DMS53 treated with DMSO at 0.1 percent for 48 hours (cell line): Measurements from ENCODE around the gene NAA40.
"Not testable (repeated sequence)": the region's sequence is repeated elsewhere in the genome, so short reads cannot be mapped to it uniquely, and the experiment has no call there.

Experiments used
- DNase-seq: peaks from one replicate; lab custom pipeline; 2025; ENCODE audit not compliant: unreplicated experiment; lab: John Stamatoyannopoulos, UW

The NAA40 gene

DNA sequence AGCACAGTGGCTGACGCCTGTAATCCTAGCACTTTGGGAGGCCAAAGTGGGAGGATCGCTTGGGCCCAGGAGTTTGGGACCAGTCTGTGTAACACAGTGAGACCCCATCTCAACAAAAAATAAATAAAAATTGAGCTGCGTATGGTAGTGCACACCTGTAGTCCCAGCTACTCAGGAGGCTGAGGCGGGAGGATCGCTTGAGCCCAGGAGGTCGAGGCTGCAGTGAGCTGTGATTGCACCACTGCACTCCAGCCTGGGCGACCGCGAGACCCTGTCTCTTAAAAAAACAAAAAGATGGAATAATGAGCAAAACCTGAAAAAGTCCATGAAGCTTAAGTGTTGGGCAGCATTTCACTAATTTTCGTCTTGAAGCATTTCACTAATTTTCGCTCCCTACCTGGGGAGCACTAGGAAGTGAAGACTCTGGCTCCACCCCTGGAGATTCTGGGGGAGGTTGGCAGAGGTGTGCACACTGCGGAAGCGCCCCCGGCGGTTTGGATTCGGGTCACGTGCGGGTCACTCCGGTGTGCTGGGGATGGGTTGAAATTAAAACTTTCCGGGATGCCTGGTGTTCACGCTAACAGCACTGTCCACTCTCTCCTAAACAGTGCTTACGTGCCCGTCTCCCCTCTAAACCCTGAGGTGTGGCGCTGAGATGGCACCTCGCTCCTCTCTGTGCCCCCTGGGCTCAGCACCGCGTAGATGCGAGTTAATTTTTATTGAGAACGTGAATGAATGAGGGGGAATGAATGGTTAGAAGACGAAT is 906 bp upstream of the NAA40 start:
- no peak for DNase-seq

- no peak for DNase-seq
Measured at GRCh38 chr11:63939397-63939891, 642 bp downstream of the NAA40 start.

- DNase-seq, result no peak
Measured at GRCh38 chr11:63940786-63941185, 2.0 kb downstream of the NAA40 start.

GRCh38 chr11:63941901-63942300 is 3.1 kb downstream of the NAA40 start:
- no peak for DNase-seq

DNA sequence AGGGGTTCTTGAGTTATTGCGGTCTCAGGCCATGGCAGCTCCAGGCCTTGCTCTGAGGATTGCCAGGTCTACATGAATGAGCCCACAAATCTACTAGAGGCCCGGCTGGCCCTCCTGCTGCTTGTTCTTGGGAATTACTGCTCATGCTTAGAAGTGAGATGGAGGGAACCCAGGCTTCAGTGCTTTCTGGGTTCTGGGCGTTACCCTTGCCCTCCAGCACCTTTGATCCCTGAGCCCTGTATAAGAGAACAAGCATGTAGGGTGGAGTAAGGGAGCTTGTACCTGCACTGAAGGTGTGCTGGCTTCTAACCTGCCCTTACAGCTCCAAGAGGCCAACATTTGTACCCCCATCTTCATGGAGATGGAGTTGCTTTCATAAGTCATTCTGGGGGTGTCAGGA is 4.0 kb downstream of the NAA40 start:
- no peak for DNase-seq

GRCh38 chr11:63944987-63945386 is 6.2 kb downstream of the NAA40 start:
- no peak for DNase-seq

DNA sequence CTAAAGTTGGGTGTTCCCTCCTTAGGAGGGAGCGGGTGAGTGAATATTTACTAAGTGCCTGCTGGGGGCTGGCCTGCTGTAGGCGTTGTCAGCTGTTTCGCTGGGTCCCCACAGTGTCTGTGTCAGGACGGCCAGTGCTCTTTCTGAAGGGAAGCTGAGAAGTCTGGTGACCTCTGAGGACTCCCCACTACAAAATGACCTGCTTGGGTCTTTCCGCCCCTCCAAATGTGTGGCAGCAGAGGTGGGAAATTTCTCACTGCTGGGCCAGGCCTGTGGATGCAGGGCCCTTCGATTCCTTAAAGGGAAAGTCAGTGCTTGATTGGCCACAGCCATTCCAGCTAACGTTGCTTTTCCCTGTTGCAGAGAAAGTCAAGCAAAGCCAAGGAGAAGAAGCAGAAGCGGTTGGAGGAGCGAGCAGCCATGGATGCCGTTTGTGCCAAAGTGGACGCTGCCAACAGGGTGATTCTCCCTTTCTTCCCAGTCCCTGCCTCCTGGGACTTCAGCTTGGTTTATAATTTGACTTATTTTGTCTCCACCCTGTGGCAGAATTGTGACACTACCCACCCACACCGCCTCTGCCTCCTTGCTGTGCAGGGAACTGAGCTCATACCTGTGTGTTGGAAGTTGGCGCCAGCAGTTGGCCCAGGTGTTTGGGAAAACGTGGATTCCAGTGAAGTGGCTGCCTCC is 6.8 kb downstream of the NAA40 start:
- DNase-seq, result peak; percentile 42

DNA sequence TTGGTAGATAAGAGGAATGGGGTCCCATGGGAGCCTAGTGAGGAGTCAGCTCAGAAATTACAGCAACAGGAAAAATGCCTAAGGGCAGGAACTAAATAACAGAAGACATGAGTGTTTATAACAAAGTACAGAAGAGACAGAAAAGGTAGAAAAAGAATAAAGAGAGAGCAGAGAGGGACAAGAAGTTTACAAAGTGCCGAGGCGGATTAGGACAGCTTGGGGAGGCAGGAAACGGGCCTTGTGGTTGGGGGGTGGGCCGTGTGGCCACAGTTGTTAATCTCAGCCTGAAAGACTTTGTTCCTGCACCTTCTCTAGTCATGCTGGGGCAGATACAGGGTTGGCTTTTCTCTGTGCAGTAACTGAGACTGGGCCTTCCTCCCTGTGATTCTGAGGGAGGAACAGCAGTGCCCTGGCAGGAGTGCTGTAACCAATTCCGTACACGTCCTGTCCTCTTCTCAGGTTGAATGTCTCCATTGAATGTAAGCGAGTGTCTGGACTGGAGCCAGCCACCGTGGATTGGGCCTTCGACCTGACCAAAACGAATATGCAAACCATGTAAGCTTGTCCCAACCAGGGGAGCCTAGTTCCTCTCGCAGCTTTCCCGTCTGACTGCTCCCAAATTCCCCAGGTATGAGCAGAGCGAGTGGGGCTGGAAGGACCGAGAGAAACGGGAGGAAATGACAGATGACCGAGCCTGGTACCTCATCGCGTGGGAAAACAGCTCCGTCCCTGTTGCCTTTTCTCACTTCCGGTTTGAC is 13.2 kb downstream of the NAA40 start:
- no peak for DNase-seq

DNA sequence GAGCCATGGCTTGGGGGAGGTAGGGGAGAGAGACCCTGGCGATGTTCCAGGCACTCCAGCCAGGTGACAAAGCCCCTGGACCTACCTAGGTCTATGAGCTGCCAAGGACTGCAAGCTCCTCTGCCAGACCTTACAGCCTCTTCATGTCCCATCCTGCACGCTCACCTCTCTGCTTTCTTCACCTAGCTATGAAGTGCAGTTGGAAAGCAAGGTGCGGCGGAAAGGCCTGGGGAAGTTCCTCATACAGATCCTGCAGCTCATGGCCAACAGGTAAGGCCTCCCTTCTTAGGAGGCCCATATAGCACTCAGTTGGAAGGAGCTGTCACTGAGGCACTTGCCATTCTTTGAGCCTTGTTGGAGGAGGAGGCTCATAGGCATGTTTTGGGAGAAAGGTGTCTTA is 13.8 kb downstream of the NAA40 start:
- no peak for DNase-seq

- no peak for DNase-seq
Measured at GRCh38 chr11:63958008-63958407, 19.2 kb downstream of the NAA40 start.

DNA sequence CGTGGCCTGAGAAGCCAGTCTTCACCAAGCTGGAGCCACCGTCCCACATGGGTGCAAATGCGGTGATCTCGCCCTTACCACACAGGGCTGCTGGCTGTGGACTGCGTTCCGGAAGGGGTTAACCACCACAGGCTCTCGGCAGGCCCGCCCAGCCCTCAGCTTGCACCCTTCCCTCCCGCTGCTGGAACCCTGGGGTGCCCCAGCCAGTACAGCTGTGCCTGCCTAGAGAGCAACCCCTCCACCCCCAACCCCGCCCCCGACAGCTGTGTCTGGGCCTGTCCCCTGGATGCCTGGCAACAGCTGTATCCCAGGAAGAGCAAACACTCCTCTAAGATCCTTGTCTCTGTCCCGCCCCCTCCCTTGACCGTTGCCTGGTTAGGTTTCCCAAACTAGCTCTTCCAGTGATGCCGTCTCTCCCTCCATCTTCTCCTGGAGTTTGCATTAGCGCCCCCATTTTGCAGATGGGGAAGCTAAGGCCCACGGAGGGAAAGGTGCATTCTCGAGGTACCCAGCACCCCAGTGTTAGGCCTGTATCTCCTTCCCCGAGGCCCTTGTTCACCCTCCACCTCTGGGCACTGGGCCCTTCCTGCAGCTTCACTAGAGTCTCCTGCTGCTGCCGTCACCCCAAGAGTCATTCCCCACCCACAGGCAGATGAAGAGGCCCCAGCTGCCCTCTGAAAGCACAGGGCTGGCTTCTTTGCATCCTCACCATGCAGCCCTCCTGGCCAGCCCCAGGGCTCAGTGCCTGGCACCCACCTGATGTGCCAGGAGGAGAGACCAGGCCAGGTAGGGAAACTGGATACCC is 23.0 kb downstream of the NAA40 start:
- peak; percentile 70 for DNase-seq

DNA sequence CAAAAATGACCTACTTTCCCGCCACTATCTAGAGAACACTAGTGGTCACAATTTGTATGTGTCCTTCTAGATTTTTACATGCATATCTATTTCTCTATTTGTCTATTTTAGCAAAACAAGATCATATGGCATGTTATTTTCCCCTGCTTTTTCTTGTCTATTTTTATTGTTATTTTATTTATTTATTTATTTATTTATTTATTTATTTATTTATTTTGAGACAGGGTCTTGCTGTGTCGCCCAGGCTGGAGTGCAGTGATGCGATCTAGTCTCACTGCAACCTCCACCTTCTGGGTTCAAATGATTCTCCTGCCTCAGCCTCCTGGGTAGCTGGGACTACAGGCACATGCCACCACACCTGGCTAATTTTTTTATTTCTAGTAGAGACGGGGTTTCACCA is 25.1 kb downstream of the NAA40 start:
- not testable (repeated sequence) for DNase-seq

GRCh38 chr11:63966444-63966843 is 27.6 kb downstream of the NAA40 start:
- DNase-seq, result no peak

DNA sequence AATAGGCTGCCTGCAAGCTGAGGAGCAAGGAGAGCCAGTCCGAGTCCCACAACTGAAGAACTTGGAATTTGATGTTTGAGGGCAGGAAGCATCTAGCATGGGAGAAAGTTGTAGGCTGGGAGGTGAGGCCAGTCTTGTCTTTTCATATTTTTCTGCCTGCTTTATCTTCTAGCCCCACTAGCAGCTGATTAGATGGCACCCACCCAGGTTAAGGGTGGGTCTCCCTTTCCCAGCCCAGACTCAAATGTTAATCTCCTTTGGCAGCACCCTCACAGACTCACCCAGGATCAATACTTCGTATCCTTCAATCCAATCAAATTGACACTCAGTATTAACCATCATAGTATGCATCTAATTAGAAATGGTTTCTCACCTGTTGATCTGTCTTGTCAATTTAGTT is 30.7 kb downstream of the NAA40 start:
- DNase-seq, result no peak

- no peak for DNase-seq
Measured at GRCh38 chr11:63970902-63971301, 32.1 kb downstream of the NAA40 start.

DNA sequence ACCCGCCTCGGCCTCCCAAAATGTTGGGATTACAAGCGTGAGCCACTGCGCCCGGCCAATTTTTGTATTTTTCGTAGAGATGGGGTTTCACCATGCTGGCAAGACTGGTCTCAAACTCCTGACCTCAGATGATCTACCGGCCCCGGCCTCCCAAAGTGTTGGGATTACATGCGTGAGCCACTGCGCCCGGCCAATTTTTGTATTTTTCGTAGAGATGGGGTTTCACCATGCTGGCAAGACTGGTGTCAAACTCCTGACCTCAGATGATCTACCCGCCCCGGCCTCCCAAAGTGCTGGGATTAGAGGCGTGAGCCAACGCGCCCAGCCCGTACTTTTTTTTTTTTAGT is 35.1 kb downstream of the NAA40 start:
- not testable (repeated sequence) for DNase-seq

GRCh38 chr11:63974259-63975143 is 35.7 kb downstream of the NAA40 start, which contains the start of gene COX8A:
COX8A (plus strand) TSS chr11:63974620; CDS start chr11:63974681, 61 bp downstream.
- peak; percentile 99 for DNase-seq

DNA sequence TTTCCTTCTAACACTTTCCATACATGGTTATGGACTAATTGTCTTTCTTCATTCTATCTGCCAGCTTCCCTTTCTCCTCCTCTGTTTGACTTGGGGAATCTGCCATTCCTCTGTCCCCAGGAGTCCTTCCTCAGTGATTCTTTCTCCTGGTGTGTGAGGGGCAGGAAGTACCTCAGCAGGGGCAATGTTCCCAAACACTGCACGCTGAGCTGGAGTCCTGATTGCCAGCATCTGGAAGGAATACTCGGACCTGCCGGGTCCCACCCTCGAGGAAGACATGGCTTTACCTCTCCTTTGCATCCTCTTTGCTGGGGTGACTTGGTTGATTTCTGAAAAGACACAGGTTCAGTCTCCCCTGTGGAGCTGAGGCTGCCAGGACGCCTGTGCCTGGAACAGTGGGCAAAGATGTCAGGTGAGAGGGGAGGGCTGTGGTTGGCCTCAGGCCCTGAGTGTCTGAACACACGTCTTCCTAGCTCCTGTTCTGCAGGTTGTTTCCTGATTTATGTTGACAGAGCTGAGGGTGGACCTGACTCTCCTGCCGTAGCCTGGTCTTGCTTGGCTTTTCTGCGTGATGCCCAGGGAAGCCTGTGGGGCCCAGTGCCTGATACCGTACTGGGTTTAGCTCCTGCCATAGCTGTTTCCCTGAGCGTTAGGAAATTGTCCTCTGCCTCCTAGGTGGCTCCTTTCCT is 39.9 kb downstream of the NAA40 start:
- no peak for DNase-seq

DNA sequence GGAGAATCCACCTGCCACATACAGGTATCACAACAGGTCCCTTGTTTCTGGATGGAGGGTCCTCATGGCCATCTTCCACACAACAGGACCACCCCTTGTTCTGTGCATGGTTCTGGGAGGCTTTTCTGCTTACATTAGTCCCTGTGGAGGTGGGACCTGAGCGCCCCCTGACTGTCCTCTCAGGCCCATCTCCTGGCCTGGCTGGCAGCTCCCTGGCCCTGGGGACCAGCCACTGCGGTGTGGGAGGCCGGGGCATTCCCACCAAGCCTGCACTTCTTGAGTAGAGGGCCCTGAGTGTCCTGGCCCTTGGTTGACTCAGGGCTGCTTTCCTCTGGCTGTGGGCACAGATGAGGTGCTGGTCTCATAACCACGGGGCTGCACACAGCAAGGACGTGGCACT is 40.6 kb downstream of the NAA40 start:
- DNase-seq, result no peak
